ENCODE measurements around the gene PSMD9. TPM values are rescaled to one million over a fixed set of nuclear protein-coding genes. Genes with fewer than 3 reads are reported as not detected.

Gene PSMD9
- total RNA-seq, 1 donor from 2014 or later, result 46.2 TPM

DNA sequence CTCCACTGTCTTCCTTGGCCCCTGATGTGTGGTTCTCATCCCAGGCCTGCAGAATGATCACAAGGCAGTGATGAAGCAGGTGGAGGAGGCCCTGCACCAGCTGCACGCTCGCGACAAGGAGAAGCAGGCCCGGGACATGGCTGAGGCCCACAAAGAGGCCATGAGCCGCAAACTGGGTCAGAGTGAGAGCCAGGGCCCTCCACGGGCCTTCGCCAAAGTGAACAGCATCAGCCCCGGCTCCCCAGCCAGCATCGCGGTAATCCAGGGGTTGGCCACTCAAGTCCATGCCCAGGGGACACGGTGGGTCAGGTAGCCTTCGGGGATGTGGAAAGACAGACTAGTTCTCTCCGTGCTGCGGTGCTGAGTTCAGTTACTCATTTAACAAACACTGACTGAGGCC, 11.0 kb downstream of the PSMD9 start:
- TF ChIP-seq CTCF (IDR thresholded peaks at IDR 0.05), result no peak
- no peak for TF ChIP-seq POLR2A (IDR thresholded peaks at IDR 0.05)
- no peak for TF ChIP-seq POLR2AphosphoS5 (IDR thresholded peaks at IDR 0.05; ENCODE audit: insufficient read depth in 1 of 2, low read depth in 1 of 2)
- DNase-seq (ENCODE audit: extremely low spot score in 2 of 2), result no peak
- Histone ChIP-seq H3K4me1 (peaks cover 1% of the 10 kb centered on the region), H3K36me3 (peaks cover 0 to 87% of the 10 kb centered on the region in 2 donors), H3K27ac (no peak overlapping the region), H3K4me3 (no peak overlapping the region), H3K9me3 (no peaks in the 10 kb centered on the region), H3K27me3 (no peaks in the 10 kb centered on the region)
- intact Hi-C loops (cut with DNase I), result loop anchor here (5.0 kb wide), 1 partner anchor 192 kb away; no protein-coding TSS in a partner anchor

DNA sequence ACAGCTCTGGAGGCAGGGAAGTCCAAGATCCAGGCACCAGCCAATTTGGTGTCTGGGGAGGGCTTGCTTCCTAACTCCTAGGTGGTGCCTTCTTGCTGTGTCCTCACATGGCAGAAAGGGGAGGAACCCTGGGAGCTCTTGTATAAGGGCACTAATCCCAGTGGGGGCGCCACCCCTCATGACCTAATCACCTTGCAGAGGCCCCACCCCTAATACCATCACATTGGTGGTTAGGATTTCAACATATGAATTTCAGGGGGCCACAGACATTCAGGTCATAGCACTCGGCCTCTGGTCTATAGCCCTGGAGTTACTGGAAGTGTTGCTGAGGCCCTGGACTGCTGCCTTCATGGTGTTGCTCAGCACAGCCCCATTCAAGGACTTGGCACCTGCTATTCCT, 14.6 kb downstream of the PSMD9 start:
- Histone ChIP-seq H3K27me3 (no peaks in the 10 kb centered on the region), H3K4me1 (no peaks in the 10 kb centered on the region), H3K36me3 (peaks cover 0 to 81% of the 10 kb centered on the region in 2 donors), H3K9me3 (no peaks in the 10 kb centered on the region), H3K4me3 (no peak overlapping the region), H3K27ac (no peak overlapping the region)
- TF ChIP-seq POLR2A (IDR thresholded peaks at IDR 0.05), result no peak
- no peak for TF ChIP-seq CTCF (IDR thresholded peaks at IDR 0.05)
- no peak for TF ChIP-seq POLR2AphosphoS5 (IDR thresholded peaks at IDR 0.05; ENCODE audit: insufficient read depth in 1 of 2, low read depth in 1 of 2)
- intact Hi-C loops (cut with DNase I), result no loop called here
- no peak for DNase-seq (ENCODE audit: extremely low spot score in 2 of 2)

DNA sequence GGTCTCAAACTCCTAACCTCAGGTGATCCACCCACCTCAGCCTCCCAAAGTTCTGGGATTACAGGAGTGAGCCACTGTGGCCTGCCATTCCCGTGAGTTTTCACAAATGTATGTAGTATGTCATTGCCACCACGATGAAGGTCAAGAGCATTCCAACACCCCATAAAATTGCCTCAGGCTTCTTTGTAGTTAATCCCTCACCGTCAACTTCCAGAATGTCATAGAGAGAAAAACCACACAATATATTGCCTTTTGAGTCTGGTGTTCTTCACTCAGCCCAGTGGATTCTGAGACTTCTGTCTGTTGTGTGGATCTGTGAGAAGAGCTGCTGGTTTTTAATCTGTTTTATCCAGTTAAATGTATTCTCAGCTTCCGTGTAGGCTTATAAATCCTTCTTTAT, 17.2 kb downstream of the PSMD9 start:
- peaks cover 0 to 75% of the 10 kb centered on the region in 2 donors for H3K36me3 ChIP-seq
- intact Hi-C loops (cut with DNase I), result no loop called here

DNA sequence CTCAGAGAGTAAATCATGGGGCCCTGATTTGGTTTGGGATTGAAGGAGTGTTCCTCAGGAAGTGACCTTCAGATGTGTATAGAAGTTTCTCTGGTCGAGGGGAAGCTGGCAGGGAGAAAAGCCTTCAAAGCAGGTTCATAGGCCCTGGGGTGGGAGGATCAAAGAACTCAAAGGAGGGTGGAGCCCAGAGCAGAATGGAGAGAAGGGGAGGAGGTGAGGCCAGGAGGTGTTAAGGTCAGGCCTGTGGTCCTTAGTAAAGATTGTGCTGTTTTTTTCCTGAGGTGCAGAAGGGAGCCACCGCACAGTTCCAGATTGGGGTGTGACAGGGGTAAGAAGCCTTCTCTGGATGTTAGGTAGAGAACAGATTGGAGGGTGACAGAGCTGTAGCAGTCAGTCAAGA, 20.1 kb downstream of the PSMD9 start:
- no peak for DNase-seq (ENCODE audit: extremely low spot score in 2 of 2)
- Histone ChIP-seq H3K9me3 (no peaks in the 10 kb centered on the region), H3K4me3 (no peak overlapping the region), H3K4me1 (no peaks in the 10 kb centered on the region), H3K27ac (no peak overlapping the region), H3K27me3 (no peaks in the 10 kb centered on the region), H3K36me3 (peaks cover 0 to 50% of the 10 kb centered on the region in 2 donors)
- intact Hi-C loops (cut with DNase I), result no loop called here
- TF ChIP-seq CTCF (IDR thresholded peaks at IDR 0.05) (no peak), POLR2A (IDR thresholded peaks at IDR 0.05) (no peak), POLR2AphosphoS5 (IDR thresholded peaks at IDR 0.05; ENCODE audit: insufficient read depth in 1 of 2, low read depth in 1 of 2) (no peak)

More for the DNA sequence above, 17.2 kb downstream of the PSMD9 start:
- TF ChIP-seq POLR2AphosphoS5 (IDR thresholded peaks at IDR 0.05; ENCODE audit: insufficient read depth in 1 of 2, low read depth in 1 of 2), result no peak
- TF ChIP-seq POLR2A (IDR thresholded peaks at IDR 0.05), result no peak
- no peak for TF ChIP-seq CTCF (IDR thresholded peaks at IDR 0.05)
- H3K9me3 ChIP-seq, result no peaks in the 10 kb centered on the region
- H3K4me1 ChIP-seq, result no peaks in the 10 kb centered on the region
- no peak for DNase-seq (ENCODE audit: extremely low spot score in 2 of 2)
- H3K27me3 ChIP-seq, result no peaks in the 10 kb centered on the region
- no peak overlapping the region for H3K27ac ChIP-seq
- H3K4me3 ChIP-seq, result no peak overlapping the region

GRCh38 chr12:121911824-121912585, 23.4 kb downstream of the PSMD9 start:
- H3K27ac ChIP-seq, result no peak overlapping the region
- no peaks in the 10 kb centered on the region for H3K27me3 ChIP-seq
- peaks cover 0 to 33% of the 10 kb centered on the region in 2 donors for H3K36me3 ChIP-seq
- H3K4me1 ChIP-seq, result no peaks in the 10 kb centered on the region
- H3K4me3 ChIP-seq, result no peak overlapping the region
- intact Hi-C loops (cut with DNase I), result loop anchor here (10.0 kb wide), 1 partner anchor 113 kb away; the partner anchor contains the start of gene BCL7A
- no peaks in the 10 kb centered on the region for H3K9me3 ChIP-seq
- no peak for TF ChIP-seq POLR2A (IDR thresholded peaks at IDR 0.05)
- no peak for TF ChIP-seq POLR2AphosphoS5 (IDR thresholded peaks at IDR 0.05; ENCODE audit: insufficient read depth in 1 of 2, low read depth in 1 of 2)
- TF ChIP-seq CTCF (IDR thresholded peaks at IDR 0.05), result no peak
- DNase-seq (ENCODE audit: extremely low spot score in 2 of 2), result no peak

Measured in vagina (tissue), 2 donors.